Measurements from ENCODE around the gene KDM2A.

Gene KDM2A

DNA sequence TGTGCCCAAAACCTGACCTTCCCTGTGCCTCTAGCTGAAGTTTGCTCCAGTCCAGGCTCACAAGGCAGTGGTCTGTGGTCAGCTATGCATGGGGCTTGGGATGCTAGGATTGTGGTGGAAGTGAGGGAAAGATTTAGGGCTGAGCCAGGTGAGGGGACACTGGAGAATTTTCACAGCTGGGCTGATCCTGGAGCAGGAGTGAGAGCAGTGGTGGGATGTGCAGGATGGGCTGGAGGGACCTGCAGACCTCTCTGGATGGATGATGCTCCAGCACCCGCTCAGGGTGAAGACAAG is 23.9 kb upstream of the KDM2A start:
- H4K5ac ChIP-seq (ENCODE audit: low read length) = no peak overlapping the region
- no peak overlapping the region for H2BK5ac ChIP-seq (ENCODE audit: low read length)
- H3K27ac ChIP-seq (ENCODE audit: low read depth, low read length) = no peak overlapping the region
- H3K79me2 ChIP-seq (ENCODE audit: control insufficient read depth, insufficient read depth, low read length) = no peaks in the 10 kb centered on the region
- H3K36me3 ChIP-seq (ENCODE audit: control insufficient read depth, insufficient read depth, low read length) = no peaks in the 10 kb centered on the region
- no peak overlapping the region for H3K23ac ChIP-seq (ENCODE audit: low read length)
- H3K4me2 ChIP-seq (ENCODE audit: low read length) = no peak overlapping the region
- no peaks in the 10 kb centered on the region for H3K27me3 ChIP-seq (ENCODE audit: insufficient read depth, low read length, poor library complexity)
- H3K4me1 ChIP-seq (ENCODE audit: control insufficient read depth, low read depth, low read length) = no peaks in the 10 kb centered on the region
- H4K8ac ChIP-seq (ENCODE audit: low read depth, low read length) = no peak overlapping the region
- no peak overlapping the region for H3K4me3 ChIP-seq (ENCODE audit: low read length)
- no peak overlapping the region for H3K18ac ChIP-seq (ENCODE audit: low read length)
- no peak overlapping the region for H3K4ac ChIP-seq (ENCODE audit: low read depth, low read length)
- DNase-seq = no peak
- no CpG with 5 or more reads among the region's 1 CpG for WGBS (ENCODE audit: extremely low coverage, insufficient coverage, low lambda C conversion rate)
- H3K9ac ChIP-seq (ENCODE audit: low read length) = no peak overlapping the region
- no peak overlapping the region for H2BK120ac ChIP-seq (ENCODE audit: low read depth, low read length)
- no peak overlapping the region for H2AK5ac ChIP-seq (ENCODE audit: low read length)
- H2BK15ac ChIP-seq (replicated peaks; ENCODE audit: low read depth) = no peak overlapping the region
- H3K56ac ChIP-seq (ENCODE audit: low read length) = no peak overlapping the region
- no peaks in the 10 kb centered on the region for H3K79me1 ChIP-seq (ENCODE audit: low read length)

DNA sequence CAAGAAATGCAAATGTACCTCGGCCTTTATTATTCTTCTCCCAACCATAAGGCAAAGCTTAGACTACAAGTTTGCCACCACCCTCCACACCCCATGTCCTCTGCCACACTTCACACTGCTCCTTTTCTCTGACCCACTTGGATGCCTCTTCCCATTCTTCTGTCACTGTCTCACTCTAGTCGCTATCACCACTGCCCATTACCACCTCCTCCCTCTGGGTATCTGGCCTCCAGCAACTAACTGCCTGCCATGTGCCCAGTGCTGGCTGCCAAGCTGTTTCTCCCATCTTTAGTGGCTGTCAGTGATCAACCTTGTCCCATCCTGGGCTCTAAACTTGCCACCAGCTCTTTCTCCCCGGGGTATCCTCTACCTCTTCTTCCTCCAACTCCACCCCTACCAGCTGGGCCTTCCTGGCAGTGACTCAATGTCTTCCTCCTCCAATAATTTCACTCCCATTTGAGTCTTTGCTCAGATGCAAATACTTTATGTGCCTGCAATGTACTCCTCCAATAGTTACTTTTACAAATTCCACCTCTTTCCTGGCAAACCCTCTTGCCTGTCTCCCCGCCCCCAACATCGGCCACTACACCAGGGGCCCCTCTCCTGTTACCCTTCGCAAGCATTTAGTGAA is 20.1 kb upstream of the KDM2A start:
- no peaks in the 10 kb centered on the region for H3K27me3 ChIP-seq (ENCODE audit: insufficient read depth, low read length, poor library complexity)
- no peak overlapping the region for H2BK120ac ChIP-seq (ENCODE audit: low read depth, low read length)
- H2AK5ac ChIP-seq (ENCODE audit: low read length) = no peak overlapping the region
- no peaks in the 10 kb centered on the region for H3K79me1 ChIP-seq (ENCODE audit: low read length)
- H4K8ac ChIP-seq (ENCODE audit: low read depth, low read length) = no peak overlapping the region
- H3K4me2 ChIP-seq (ENCODE audit: low read length) = no peak overlapping the region
- no peak overlapping the region for H4K5ac ChIP-seq (ENCODE audit: low read length)
- no peak overlapping the region for H3K23ac ChIP-seq (ENCODE audit: low read length)
- no peak overlapping the region for H3K4me3 ChIP-seq (ENCODE audit: low read length)
- no peaks in the 10 kb centered on the region for H3K36me3 ChIP-seq (ENCODE audit: control insufficient read depth, insufficient read depth, low read length)
- no peak overlapping the region for H3K56ac ChIP-seq (ENCODE audit: low read length)
- no peaks in the 10 kb centered on the region for H3K79me2 ChIP-seq (ENCODE audit: control insufficient read depth, insufficient read depth, low read length)
- no peak overlapping the region for H3K9ac ChIP-seq (ENCODE audit: low read length)
- H3K4ac ChIP-seq (ENCODE audit: low read depth, low read length) = no peak overlapping the region
- H2BK15ac ChIP-seq (replicated peaks; ENCODE audit: low read depth) = no peak overlapping the region
- H3K18ac ChIP-seq (ENCODE audit: low read length) = no peak overlapping the region
- no peak for DNase-seq
- no peaks in the 10 kb centered on the region for H3K4me1 ChIP-seq (ENCODE audit: control insufficient read depth, low read depth, low read length)
- WGBS (ENCODE audit: extremely low coverage, insufficient coverage, low lambda C conversion rate) = no CpG with 5 or more reads among the region's 6 CpGs
- no peak overlapping the region for H2BK5ac ChIP-seq (ENCODE audit: low read length)
- H3K27ac ChIP-seq (ENCODE audit: low read depth, low read length) = no peak overlapping the region

DNA sequence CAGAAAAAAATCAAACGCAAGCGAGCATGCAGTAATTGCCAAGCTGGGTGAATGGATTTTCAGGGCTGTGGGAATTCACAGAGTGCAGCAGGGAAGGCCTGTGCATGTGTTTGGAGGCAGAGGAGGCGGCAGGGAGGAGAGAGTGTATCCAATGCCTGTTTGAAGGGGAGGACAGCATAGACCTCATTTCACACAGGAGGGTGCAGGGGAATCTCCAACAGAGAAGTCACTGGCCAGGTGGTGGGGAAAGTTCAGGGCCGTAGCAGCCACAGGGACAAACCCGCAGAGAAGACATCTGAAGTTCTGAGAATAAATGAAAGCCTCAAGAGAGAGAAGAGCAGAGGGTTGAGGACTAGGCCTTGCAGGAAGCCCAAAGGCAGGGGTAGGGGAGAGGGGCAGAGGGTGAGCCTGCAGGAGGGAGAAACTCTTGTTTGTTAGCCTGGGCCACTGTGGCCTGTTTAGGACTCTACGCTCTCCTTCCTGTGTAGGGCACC is 19.2 kb upstream of the KDM2A start:
- H3K36me3 ChIP-seq (ENCODE audit: control insufficient read depth, insufficient read depth, low read length) = no peaks in the 10 kb centered on the region
- H3K18ac ChIP-seq (ENCODE audit: low read length) = no peak overlapping the region
- no peak overlapping the region for H3K27ac ChIP-seq (ENCODE audit: low read depth, low read length)
- no CpG with 5 or more reads among the region's 6 CpGs for WGBS (ENCODE audit: extremely low coverage, insufficient coverage, low lambda C conversion rate)
- no peak overlapping the region for H2BK15ac ChIP-seq (replicated peaks; ENCODE audit: low read depth)
- no peak overlapping the region for H3K9ac ChIP-seq (ENCODE audit: low read length)
- no peaks in the 10 kb centered on the region for H3K4me1 ChIP-seq (ENCODE audit: control insufficient read depth, low read depth, low read length)
- H3K23ac ChIP-seq (ENCODE audit: low read length) = no peak overlapping the region
- no peaks in the 10 kb centered on the region for H3K79me2 ChIP-seq (ENCODE audit: control insufficient read depth, insufficient read depth, low read length)
- H4K8ac ChIP-seq (ENCODE audit: low read depth, low read length) = no peak overlapping the region
- H3K4me3 ChIP-seq (ENCODE audit: low read length) = no peak overlapping the region
- no peak overlapping the region for H3K4ac ChIP-seq (ENCODE audit: low read depth, low read length)
- no peaks in the 10 kb centered on the region for H3K79me1 ChIP-seq (ENCODE audit: low read length)
- H3K4me2 ChIP-seq (ENCODE audit: low read length) = no peak overlapping the region
- H2BK120ac ChIP-seq (ENCODE audit: low read depth, low read length) = no peak overlapping the region
- no peak overlapping the region for H4K5ac ChIP-seq (ENCODE audit: low read length)
- no peaks in the 10 kb centered on the region for H3K27me3 ChIP-seq (ENCODE audit: insufficient read depth, low read length, poor library complexity)
- no peak for DNase-seq
- H2AK5ac ChIP-seq (ENCODE audit: low read length) = no peak overlapping the region
- H3K56ac ChIP-seq (ENCODE audit: low read length) = no peak overlapping the region
- H2BK5ac ChIP-seq (ENCODE audit: low read length) = no peak overlapping the region

DNA sequence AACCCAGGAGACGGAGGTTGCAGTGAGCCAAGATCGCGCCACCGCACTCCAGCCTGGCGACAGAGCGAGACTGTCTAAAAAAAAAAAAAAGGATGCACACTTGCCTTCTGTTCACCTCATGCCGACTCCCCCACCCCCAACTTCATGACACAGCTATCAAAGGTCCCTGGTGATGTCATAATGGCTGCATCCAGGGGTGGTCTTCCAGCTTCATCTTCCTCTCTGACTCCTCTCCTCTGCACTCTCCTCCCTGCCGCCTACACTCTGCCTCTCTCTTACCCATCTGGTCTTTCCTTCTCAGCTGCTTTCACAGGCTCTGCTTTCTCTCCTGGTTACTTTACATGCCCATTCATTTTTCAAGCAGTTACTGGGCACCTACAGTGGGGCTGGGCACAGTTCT is 16.4 kb upstream of the KDM2A start:
- Histone ChIP-seq H3K27me3 (ENCODE audit: insufficient read depth, low read length, poor library complexity) (no peaks in the 10 kb centered on the region), H3K23ac (ENCODE audit: low read length) (no peak overlapping the region), H3K9ac (ENCODE audit: low read length) (no peak overlapping the region), H3K4me3 (ENCODE audit: low read length) (no peak overlapping the region), H3K27ac (ENCODE audit: low read depth, low read length) (no peak overlapping the region), H3K4me1 (ENCODE audit: control insufficient read depth, low read depth, low read length) (no peaks in the 10 kb centered on the region), H3K79me2 (ENCODE audit: control insufficient read depth, insufficient read depth, low read length) (no peaks in the 10 kb centered on the region), H2BK120ac (ENCODE audit: low read depth, low read length) (no peak overlapping the region), H3K79me1 (ENCODE audit: low read length) (no peaks in the 10 kb centered on the region), H2BK5ac (ENCODE audit: low read length) (no peak overlapping the region), H3K4ac (ENCODE audit: low read depth, low read length) (no peak overlapping the region), H3K18ac (ENCODE audit: low read length) (no peak overlapping the region), H2AK5ac (ENCODE audit: low read length) (no peak overlapping the region), H4K8ac (ENCODE audit: low read depth, low read length) (no peak overlapping the region), H4K5ac (ENCODE audit: low read length) (no peak overlapping the region), H3K36me3 (ENCODE audit: control insufficient read depth, insufficient read depth, low read length) (no peaks in the 10 kb centered on the region), H3K56ac (ENCODE audit: low read length) (no peak overlapping the region), H3K4me2 (ENCODE audit: low read length) (no peak overlapping the region), H2BK15ac (replicated peaks; ENCODE audit: low read depth) (no peak overlapping the region)
- no peak for DNase-seq
- WGBS (ENCODE audit: extremely low coverage, insufficient coverage, low lambda C conversion rate) = no CpG with 5 or more reads among the region's 8 CpGs

DNA sequence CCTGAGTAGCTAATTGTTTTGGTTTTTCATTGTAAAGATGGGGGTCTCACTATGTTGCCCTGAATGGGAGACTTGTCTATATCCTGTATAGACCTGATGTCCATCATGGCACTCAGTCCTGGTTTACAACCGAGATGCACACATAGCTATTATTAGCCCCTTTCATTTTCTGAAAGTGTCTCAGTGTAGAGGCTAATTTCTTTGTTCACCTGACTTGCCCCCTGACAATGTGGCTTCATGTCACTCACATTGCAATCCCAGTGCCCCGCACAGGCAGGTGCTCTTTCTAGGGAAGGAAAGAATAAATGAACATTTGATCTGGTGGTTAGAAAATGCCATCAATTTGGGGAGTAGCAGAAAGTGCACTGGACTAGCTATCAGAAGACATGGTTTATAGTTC is 13.1 kb upstream of the KDM2A start:
- H3K56ac ChIP-seq (ENCODE audit: low read length) = no peak overlapping the region
- no peaks in the 10 kb centered on the region for H3K27me3 ChIP-seq (ENCODE audit: insufficient read depth, low read length, poor library complexity)
- H2BK15ac ChIP-seq (replicated peaks; ENCODE audit: low read depth) = no peak overlapping the region
- H4K8ac ChIP-seq (ENCODE audit: low read depth, low read length) = no peak overlapping the region
- no peak overlapping the region for H2AK5ac ChIP-seq (ENCODE audit: low read length)
- no peak for DNase-seq
- H3K27ac ChIP-seq (ENCODE audit: low read depth, low read length) = no peak overlapping the region
- no peak overlapping the region for H3K23ac ChIP-seq (ENCODE audit: low read length)
- no peak overlapping the region for H3K4ac ChIP-seq (ENCODE audit: low read depth, low read length)
- no peak overlapping the region for H2BK5ac ChIP-seq (ENCODE audit: low read length)
- H3K36me3 ChIP-seq (ENCODE audit: control insufficient read depth, insufficient read depth, low read length) = no peaks in the 10 kb centered on the region
- H3K4me2 ChIP-seq (ENCODE audit: low read length) = no peak overlapping the region
- H3K18ac ChIP-seq (ENCODE audit: low read length) = no peak overlapping the region
- no peak overlapping the region for H3K4me3 ChIP-seq (ENCODE audit: low read length)
- no peak overlapping the region for H2BK120ac ChIP-seq (ENCODE audit: low read depth, low read length)
- H3K9ac ChIP-seq (ENCODE audit: low read length) = no peak overlapping the region
- H4K5ac ChIP-seq (ENCODE audit: low read length) = no peak overlapping the region
- H3K79me1 ChIP-seq (ENCODE audit: low read length) = no peaks in the 10 kb centered on the region
- WGBS (ENCODE audit: extremely low coverage, insufficient coverage, low lambda C conversion rate) = no CpG with 5 or more reads among the region's 2 CpGs
- H3K4me1 ChIP-seq (ENCODE audit: control insufficient read depth, low read depth, low read length) = no peaks in the 10 kb centered on the region
- H3K79me2 ChIP-seq (ENCODE audit: control insufficient read depth, insufficient read depth, low read length) = no peaks in the 10 kb centered on the region

DNA sequence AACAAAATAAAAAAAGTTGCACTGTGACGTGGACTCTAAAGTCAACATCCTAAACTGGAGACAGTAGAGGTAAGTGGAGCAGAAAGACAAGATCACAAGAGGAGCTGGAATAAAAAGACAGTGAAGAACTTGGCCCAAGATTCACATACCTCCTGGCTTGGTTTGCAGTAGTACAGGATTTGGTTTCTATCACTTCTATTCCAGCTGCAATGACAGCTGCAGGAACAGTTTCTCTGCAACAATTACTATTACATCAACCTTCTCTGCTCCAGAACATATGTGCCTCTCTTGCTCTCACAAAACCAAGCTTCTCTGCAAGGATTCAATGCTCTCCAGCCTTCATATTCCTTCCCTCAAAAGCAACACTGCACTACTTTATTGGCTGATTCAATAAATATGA is 7.8 kb upstream of the KDM2A start:
- Histone ChIP-seq H4K5ac (ENCODE audit: low read length) (no peak overlapping the region), H4K8ac (ENCODE audit: low read depth, low read length) (no peak overlapping the region), H3K4ac (ENCODE audit: low read depth, low read length) (no peak overlapping the region), H3K23ac (ENCODE audit: low read length) (no peak overlapping the region), H3K79me1 (ENCODE audit: low read length) (no peaks in the 10 kb centered on the region), H3K4me2 (ENCODE audit: low read length) (no peak overlapping the region), H3K27ac (ENCODE audit: low read depth, low read length) (no peak overlapping the region), H3K79me2 (ENCODE audit: control insufficient read depth, insufficient read depth, low read length) (no peaks in the 10 kb centered on the region), H3K4me3 (ENCODE audit: low read length) (no peak overlapping the region), H2BK120ac (ENCODE audit: low read depth, low read length) (no peak overlapping the region), H2BK15ac (replicated peaks; ENCODE audit: low read depth) (no peak overlapping the region), H2BK5ac (ENCODE audit: low read length) (no peak overlapping the region), H3K56ac (ENCODE audit: low read length) (no peak overlapping the region), H2AK5ac (ENCODE audit: low read length) (no peak overlapping the region), H3K36me3 (ENCODE audit: control insufficient read depth, insufficient read depth, low read length) (no peaks in the 10 kb centered on the region), H3K27me3 (ENCODE audit: insufficient read depth, low read length, poor library complexity) (no peaks in the 10 kb centered on the region), H3K18ac (ENCODE audit: low read length) (no peak overlapping the region), H3K4me1 (ENCODE audit: control insufficient read depth, low read depth, low read length) (no peaks in the 10 kb centered on the region), H3K9ac (ENCODE audit: low read length) (no peak overlapping the region)
- WGBS (ENCODE audit: extremely low coverage, insufficient coverage, low lambda C conversion rate) = no CpG with 5 or more reads among the region's 1 CpG
- DNase-seq = no peak

Data from mesendoderm (in vitro differentiated cells).